ENCODE data around the gene EIF5.

EIF5 gene

DNA sequence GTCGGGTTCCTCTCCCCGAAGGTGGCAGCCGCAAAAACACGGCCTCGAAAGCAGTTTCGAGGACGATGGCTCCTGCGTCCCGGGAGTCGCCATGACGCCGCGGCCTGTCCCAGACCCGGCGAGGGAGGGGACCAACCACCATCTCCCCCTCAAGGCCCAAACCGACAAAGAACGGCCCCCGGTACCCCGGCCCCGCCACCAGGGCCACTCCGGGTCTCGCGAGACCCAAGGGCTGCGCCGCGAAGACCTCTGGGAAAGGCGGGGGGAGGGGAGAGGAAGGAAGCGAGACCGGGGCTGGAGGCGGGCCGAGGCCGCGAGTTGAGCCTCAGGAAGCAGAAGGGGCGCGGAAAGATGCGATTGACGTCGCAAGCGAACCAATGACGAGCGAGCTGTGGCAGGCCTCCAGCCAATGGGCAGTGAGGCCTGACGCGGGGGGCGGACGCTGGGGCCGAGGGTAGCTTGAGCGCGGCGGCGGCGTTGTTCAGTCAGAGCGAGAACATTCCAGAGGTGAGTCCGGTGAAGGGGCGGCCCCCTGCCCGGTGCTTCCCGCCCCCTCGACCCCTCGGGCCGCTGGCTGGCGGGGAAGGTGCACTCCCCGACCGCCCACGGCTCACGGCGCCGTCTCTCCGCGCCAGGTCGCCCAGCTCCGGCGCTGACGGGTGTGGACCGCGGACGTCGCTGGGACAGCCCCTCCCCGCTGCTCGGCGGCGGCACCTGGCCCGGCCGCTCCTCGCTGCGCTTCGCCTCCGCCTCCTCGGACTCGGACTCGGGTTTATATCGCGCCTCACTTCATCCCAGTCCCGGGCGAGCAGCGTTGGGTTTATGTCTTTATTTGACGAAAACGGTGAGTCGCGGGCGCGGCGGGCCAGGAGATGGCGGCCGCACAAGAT lies at the start of gene EIF5:
Gene EIF5, plus strand, starts transcription at position 484 of the 890 bp plus-strand sequence. CDS start 1,624 bp downstream, outside the sequence.
- DNase-seq = peak; percentile 99

DNA sequence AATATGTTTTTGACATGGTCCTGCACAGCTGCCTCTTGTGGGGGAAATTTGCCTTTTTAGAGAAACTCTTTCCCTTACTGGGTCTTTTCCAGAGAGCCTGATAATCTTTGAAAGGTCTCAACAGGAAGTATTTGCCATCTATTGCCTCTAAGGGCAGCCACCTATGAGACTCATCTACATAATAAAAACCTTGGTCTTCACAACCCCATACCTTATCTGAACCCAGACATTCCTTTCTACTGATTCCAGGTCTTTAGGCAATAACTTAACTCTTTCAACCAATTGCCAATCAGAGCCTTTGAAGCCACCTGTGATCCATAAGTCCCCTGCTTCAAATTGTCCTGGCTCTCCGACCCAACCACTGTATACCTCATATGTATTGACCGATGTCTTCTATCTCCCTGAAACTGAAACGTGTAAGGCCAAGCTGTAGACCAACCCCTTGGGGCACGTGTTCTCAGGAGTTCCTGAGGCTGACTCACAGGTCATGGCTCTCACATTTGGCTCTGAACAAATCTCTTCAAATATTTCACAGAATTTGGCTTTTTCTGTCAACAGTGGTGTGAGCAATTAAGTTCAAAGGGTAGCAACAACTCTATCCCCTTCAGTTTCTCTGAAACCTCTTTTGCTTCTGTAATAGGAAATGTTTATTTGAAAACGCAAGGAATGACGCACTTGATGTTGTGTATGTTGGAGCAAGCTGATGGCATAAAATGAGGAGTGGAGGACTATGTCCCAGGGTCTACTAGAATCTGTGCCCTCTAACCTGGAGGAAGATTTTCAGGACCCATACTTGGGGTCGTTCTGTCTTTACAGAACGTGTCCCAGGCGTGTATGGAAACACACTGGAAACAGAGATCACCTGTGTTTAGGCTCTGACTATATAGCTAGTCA lies 49.2 kb upstream of the EIF5 start:
- no peak for DNase-seq

DNA sequence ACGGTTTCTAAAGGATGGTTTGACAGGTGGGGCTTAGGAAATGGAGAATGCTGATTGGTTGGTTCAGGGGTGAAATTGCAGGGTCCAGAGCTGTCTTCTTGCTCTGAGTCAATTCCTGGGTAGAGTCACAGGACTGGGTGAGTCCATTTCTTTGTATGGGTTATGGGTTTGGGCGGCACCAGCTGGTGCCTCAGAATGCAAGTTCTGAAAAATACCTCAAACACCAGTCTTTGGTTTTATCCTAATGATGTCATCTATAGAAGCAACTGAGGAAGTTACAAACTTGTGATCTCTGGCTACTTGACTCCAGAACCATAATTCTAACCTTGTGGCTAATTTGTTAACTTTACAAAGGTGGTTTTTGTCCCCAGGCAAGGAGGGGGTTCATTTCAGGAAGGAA lies 47.6 kb upstream of the EIF5 start:
- DNase-seq = no peak

DNA sequence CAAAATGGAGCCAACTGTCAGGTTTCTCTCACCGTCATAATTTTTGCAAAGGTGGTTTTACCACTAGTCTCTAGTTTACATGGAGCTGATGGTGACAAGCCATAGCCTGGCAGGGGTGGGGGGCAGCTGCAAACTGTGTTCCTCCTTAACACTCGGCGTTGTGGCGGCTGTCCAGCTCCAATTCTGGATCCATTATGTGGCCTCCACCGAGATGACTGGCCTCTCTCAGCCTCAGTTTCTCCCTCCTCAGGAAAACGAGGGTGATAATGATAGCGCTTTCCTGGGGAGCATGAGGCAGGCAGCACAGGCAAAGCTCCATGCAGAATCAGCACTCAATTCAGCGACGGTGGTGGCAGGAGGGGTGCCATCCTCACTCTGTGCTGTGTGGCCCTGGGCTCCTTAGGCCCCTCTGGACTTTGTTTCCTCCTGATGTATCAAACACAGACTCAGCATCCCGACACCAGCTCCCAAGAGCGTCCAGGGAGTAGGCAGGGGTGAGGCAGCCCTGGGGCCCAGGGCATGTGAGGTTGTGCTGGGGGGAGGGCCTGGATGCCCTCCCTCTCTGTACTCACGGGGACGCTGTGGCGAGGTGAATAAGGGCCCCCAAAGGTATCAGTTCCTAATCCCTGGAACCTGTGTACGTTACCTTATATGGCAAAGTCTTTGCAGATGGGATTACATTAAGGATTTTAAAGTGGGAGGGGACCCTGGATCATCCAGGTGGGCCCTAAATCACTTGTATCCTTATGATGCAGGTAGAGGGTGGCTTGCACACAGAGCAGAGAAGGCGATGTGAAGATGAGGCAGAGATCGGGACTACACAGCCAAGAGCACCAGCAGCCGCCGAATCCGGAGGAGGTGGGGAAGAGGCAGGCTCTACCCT lies 46.8 kb upstream of the EIF5 start:
- no peak for DNase-seq

DNA sequence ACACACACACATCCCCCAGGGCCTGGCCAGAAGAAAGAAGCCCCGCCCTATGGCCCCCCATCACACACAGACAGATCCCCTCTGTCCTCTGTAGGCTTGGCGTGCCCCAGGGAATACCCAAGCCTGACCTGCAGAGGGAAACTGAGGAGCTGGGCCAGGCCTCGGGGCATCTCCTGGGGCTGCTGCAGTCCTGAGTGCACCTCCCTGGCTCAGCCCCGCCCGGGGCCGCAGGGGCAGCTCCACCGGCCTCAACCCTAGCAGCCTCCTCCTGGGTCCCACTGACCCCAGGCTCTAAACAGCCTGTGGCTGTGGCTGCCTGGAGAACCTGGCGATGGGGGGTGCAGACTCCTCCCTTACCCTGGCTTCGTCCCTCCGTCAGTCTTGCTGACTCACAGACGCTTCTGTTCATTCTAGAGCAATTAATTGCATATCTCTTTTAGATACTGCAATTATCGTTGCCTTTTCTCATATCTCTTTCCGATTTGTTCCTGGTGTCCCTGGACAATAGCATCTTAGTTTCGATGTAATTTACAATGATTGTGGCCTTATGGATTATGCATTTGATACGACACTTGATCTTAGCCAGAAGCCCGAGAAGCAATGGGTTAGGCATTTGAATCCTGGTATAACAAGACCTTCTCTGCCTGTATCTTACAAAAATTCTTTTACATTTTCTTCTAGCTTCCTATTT lies 45.8 kb upstream of the EIF5 start:
- DNase-seq = no peak

DNA sequence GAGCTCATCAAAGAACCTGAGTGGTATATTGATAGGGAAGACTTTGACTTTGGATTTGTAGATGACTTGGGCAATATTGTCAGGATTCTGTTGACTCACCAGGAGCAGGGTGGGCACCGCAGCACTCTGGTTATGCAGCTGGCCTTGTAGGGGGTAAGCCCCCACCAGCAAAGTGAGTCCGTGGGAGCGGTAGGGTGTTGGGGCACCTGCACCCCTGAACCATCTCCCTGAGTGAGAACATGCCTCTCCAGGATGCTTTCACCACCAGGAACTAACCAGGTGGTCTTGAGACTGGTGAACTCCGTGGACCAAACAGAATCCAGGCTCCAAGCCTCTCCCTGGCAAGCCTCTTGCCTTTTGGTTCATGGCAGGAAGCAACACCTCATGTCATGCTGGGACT lies 44.0 kb upstream of the EIF5 start:
- DNase-seq = no peak

DNA sequence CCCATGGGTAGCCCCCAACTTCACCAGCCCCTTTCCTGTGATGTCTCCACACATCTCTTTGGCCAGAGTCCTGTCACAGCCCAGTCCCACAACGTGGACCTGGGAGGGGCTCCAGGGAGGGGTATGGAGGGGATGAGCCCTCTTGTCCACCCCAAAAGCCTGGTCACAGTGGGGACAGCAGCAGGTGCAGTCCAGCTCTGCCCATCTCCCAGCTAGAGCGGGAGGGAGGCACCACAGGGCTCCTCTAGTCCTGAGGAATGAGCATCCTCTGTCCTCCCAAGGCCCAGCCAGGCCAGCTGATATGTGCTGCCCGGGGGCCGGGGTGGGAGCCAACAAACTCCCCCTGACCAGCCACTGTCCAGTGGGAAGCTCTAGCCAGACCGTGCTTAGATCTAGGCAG lies 43.5 kb upstream of the EIF5 start:
- DNase-seq = no peak

DNA sequence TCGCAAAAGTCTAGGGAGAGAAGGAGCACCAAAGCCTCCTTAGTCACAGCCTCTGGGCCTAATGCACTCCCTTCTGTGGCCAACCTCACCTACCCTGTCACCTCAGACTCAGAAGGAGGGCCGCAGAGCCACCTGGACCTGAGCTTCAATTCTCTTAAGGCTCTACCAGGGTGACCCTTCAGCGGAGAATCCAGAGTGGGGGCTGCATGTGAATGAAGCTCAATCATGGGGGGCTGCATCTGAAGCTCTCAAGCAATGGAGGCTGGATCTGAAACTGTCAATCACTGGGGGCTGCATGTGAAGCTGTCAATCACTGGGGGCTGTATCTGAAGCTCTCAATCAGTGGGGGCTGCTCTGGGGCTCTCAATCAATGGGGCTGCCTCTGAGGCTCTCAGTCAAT lies 43.1 kb upstream of the EIF5 start:
- no peak for DNase-seq

DNA sequence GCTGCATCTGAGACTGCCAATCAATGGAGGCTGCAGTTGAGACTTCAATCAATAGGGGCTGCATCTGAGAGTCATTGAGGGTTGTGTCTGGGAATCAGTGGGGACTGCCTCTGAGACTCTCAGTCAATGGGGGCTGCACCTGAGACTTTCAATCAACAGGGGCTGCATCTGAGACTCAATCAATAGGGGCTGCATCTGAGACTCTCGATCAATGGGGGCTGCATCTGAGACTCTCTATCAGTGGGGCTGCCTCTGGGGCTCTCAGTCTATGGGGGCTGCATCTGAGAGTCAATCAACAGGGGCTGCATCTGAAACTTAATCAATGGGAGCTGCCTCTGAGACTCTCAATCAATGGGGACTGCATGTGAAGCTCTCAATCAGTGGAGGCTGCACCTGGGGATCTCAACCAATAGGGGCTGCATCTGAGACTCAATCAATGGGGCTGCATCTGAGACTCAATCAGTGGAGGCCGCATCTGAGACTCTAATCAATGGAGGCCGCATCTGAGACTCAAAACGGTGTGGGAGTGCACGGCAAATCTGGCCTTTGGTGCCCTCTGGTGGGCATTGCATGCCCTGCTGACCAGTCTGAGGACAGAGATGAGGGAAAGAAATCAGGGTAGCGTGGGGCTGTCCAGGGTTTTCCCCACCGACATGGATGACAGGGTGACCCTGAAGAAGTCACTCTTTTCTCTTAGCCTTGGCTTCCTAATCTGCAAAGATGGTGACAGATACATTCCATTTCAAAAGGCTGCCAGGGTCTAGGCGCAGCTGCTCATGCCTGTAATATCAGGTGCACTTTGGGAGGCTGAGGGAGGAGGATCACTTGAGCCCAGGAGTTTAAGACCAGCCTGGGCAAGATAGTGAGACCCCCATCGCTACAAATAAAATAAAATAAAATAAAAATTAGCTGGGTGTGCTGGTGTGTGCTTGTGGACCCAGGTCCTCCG lies 41.3 kb upstream of the EIF5 start:
- peak; percentile 64 for DNase-seq

DNA sequence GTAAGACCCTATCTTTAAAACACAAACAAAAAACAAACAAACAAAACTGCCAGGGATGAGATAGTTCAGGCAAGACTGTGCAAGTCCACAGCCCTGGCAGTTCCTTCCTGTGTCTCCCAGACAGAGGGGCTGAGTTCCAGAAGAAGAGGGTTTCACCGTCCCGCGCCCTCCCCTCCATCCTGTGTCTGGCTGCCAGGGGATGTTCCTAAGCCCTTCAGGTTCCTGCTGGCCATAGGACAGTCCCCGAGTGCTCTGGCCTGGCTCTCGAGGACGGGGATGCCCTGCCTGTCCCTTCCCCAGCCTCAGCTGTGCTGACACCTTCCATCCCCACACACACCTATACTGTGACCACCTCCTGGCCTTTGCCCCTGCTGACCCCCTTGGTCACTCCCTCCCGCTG lies 40.6 kb upstream of the EIF5 start:
- no peak for DNase-seq

DNA sequence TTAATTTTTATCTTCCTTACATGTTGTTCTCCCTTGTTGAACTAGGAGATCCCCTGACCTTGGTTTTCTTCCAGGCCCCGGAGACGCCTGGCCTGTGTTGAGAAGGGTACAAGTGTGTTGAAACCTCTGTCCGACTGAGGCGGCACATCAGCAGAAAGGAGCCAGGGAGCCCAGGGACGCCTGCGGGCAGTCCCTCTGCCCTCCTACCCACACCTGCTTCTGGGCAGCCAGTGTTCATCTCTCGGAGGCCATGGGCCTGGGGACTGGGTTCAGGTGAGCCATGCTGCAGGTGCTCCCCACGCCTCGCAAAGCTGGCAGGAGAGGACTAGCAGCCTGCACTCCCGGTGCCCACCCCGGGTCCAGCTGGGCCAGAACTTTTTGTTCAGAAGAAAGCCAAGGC lies 39.9 kb upstream of the EIF5 start:
- DNase-seq = no peak

DNA sequence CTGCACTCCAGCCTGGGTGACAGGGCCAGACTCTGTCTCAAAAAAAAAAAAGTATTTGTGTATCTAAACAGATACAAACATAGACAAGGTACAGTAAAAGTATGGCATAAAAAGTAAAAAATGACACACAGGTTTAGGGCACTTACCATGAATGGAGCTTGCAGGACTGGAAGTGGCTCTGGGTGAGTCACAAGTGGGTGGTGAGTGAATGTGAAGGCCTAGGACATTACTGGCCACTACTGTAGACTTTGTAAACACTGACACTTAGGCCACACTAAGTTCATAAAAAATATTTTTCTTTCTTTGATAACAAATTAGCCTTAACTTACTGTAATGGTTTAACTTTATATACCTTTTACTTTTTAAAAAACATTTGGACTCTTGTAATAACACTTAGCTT lies 38.0 kb upstream of the EIF5 start:
- no peak for DNase-seq

DNA sequence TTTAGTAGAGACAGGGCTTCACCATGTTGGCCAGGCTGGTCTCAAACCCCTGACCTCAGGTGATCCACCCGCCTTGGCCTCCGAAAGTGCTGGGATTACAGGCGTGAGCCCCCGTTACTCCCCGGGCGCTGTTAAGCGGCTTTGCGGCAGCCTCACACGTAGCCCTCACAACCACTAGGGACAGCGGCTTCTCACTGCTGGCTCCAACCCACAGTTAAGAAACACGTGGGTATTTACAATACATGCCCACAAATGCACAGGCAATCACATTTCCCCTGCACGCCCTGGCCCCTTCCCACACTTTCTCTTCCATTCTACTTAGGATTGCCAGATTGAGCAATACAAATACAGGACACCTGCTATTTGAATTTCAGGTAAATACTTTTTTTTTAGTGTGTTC lies 37.0 kb upstream of the EIF5 start:
- no peak for DNase-seq

DNA sequence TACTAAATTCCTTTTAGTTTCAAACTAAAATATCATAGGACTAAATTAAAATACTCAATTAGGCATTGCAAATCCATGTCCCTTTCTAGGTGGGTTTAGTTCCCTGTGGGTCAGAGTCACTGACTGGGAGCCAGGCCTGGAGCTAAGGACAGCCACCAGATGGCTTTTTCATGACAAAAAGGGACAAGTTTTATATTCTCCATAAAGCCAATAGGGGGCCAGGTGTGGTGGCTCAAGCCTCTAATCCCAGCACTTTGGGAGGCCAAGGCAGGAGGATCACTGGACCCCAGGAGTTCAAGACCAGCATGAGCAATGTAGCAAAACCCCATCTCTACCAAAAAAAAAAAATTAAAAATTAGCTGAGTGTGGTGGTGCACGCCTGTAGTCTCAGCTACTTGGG lies 35.4 kb upstream of the EIF5 start:
- no peak for DNase-seq

DNA sequence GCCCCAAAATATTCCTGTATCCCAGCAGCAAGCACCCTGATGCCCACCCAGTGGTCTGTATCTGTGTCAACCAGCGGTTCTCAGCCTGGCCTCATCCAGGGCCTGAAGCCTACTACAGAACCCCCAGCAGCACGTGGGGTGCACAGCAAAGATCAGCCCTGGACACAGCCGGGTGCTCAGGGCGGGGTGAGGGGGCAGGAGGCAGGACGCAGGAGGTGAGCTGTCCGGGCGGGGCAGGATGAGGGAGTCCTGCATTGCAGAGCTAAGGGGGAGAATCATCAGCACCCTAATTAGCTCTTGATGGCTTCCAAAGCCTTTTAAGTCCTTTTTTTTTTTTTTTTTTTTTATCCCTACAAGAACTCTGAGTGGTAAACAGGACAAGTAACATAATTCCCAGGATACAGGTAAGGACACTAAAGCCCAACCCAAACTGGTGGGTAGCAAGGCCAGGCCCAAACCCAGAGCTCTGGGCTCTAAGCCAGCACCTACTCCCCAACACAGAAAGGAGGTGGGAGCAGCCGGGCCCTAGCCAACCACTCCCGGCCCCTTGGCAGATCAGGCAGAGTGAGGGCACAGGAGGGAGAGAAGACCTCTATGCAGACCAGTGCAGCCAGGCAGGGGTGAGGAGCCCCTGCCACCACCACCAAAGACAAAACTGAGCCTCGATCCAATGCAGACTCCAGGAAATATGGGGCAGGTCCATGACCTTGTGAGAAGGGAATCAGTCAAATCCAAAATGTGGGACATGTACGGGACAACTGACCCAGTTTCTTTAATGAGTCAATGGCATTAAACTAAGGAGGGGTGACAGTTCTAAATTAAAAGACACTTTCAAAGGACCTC lies 32.3 kb upstream of the EIF5 start:
- DNase-seq = no peak

DNA sequence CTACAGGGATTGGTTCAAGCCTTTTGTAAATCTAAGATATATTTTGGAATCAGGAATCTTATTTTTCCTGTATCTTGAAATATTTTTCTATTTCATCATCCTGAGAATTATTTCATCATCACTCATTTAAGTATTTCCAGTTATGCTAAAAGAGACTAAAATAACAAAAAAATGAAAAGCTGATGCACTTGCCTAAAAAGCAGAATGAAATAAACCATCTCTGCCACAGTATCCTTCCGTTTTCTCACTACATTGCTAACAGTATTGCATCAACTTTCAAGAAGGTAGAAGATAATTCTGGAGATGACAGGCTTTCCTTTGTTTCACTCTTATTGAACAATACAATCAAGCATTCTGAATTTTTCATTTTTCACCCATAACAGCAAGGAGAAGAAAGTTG lies 31.1 kb upstream of the EIF5 start:
- no peak for DNase-seq

DNA sequence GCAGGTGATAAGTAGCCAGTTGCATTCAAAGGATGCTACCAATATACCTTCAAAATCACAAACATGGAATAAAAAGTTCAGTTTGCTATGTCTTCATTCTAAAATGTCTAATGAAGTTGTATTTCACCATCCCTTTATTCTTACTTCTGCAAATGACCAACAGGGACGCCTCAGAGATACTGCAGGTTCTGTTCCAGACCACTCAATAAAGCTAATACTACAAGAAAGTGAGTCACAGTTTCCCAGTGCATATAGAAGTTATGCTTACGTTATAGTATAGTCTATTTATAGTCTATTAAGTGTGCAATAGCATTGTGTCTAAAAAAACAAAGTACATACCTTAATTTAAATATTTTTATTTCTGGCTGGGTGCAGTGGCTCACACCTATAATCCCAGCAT lies 29.3 kb upstream of the EIF5 start:
- no peak for DNase-seq

DNA sequence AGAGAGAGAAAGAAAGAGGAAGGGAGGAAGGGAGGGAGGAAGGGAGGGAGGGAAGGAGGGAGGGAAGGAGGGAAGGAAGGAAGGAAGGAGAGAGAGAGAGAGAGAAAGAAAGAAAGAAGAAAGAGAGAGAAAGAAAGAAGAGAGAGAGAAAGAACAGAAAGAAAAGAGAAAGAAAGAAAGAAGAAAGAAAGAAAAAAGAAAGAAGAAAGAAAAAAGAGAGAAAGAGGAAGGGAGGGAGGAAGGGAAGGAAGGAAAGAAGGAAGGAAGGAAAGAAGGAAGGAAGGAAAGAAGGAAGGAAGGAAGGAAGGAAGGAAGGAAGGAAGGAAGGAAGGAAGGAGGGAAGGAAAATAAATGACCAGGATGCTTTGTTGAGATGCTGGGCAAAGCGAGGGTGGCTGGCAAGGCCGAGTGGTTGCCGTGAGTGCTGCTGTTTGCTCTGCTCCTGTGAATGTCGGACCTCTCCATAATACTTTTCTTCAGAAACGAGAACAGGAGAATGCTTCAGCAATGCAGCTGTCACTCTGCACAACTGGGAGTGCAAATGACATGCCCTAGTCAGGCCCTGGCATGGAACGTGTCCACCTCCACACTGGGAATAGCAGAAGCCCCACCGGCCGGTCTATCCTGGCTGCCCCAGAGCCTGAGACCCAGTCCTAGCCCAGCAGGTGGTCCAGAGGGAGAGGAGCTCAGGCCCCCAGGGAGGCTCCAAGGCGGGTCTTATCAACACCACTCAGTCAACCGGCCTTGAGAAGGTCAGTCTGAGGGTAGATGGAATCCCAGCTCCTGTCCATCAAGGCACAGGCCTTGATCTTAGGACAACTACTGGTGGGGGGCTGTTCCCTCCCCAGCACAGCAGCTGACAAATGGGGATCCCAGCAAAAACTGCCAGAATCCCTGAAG lies 25.1 kb upstream of the EIF5 start:
- DNase-seq = no peak

DNA sequence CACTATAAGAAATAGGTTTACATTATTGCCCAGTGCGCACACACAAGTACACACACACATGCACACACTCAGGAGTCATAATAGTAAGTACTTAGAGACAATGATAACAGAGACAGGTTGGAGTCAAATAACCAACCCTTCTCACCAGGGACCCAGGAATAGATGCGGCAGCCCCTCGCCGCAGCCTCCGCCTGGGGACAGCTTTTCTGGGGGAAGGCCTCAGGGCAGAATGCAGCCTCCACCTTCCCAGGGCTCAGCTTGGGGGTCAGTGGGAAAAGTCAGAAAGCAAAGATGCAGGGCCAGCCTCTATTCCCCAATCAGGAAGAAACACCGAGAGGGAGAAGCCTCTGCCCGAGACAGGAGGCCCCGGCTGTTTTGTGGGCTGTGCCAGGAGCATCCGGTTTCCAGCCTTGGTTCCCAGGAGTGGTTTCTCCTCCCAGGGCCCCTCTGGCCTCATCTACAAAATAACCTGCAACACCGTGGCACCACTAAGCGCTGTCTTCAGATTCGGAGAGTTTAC lies 23.4 kb upstream of the EIF5 start:
- no peak for DNase-seq

Data from stimulated activated naive CD4-positive, alpha-beta T cell treated with Interleukin-2 at 50 U/mL for 16 hours (primary cell).